CD4-positive, alpha-beta memory T cell (primary cell): ENCODE measurements around the gene ADAMTS12. TPM values are rescaled to one million over a fixed set of nuclear protein-coding genes. Genes with fewer than 3 reads are reported as not detected.
A peak's percentile ranks its signal among the peaks of the same experiment; 100 is the strongest.

Experiments
- CTCF ChIA-PET: fragments of 350-600 bp; sonication (Branson Sonifier 250); formaldehyde crosslinking; loops from one replicate; lab custom pipeline; 2021; ENCODE audit warnings: inconsistent platforms; ENCODE audit not compliant: partially characterized antibody; lab: Charles Lee
- POLR2A ChIA-PET: fragments of 350-600 bp; sonication (Branson Sonifier 250); formaldehyde crosslinking; loops from one replicate; lab custom pipeline; 2021; ENCODE audit not compliant: partially characterized antibody; lab: Charles Lee
- DNase-seq, 5 donors: peaks; one replicate each; pipeline versions ENCODE4 v3.0.0 to v3.0.0-alpha.2; 2020 to 2022; ENCODE audit warnings: mixed read lengths in 1 of 5
- H3K27ac ChIP-seq: one replicate; pipeline ENCODE4 v1.7.0; 2013; ENCODE audit warnings: low read depth, low read length
- H3K27me3 ChIP-seq: 2 replicates; pipeline ENCODE4 v1.7.0; 2013; ENCODE audit warnings: mild to moderate bottlenecking, low read length, moderate library complexity; ENCODE audit not compliant: insufficient read depth
- H3K36me3 ChIP-seq: 2 replicates; pipeline ENCODE4 v1.7.0; 2013; ENCODE audit warnings: mild to moderate bottlenecking, low read length, moderate library complexity; ENCODE audit not compliant: insufficient read depth
- H3K4me1 ChIP-seq: 2 replicates; pipeline ENCODE4 v1.7.0; 2013; ENCODE audit warnings: mild to moderate bottlenecking, low read length, moderate library complexity; ENCODE audit not compliant: insufficient read depth
- H3K4me3 ChIP-seq, 2 donors: one replicate each; pipeline ENCODE4 v1.7.0; 2013; ENCODE audit warnings: low read length in 2 of 2, mild to moderate bottlenecking in 1 of 2
- H3K9me3 ChIP-seq, 2 donors: one replicate each; pipeline ENCODE4 v1.7.0; 2013; ENCODE audit warnings: low read length in 2 of 2, control low read depth in 1 of 2; ENCODE audit not compliant: control insufficient read depth in 1 of 2
- H3K27ac Mint-ChIP-seq, 7 donors: one replicate each; pipeline ENCODE4 v1.8.0; 2020 to 2021; ENCODE audit warnings: mixed read lengths in 7 of 7, mild to moderate bottlenecking in 6 of 7, inconsistent platforms in 3 of 7, moderate library complexity in 3 of 7
- H3K27me3 Mint-ChIP-seq, 2 donors: one replicate each; pipeline ENCODE4 v1.8.0; 2020 to 2021; ENCODE audit warnings: mixed read lengths in 2 of 2
- H3K36me3 Mint-ChIP-seq, 2 donors: one replicate each; pipeline ENCODE4 v1.8.0; 2020 to 2021; ENCODE audit warnings: mixed read lengths in 2 of 2, inconsistent platforms in 1 of 2, mild to moderate bottlenecking in 1 of 2
- H3K4me1 Mint-ChIP-seq, 4 donors: one replicate each; pipeline ENCODE4 v1.8.0; 2020 to 2021; ENCODE audit warnings: mixed read lengths in 4 of 4, mild to moderate bottlenecking in 1 of 4
- H3K4me3 Mint-ChIP-seq, 8 donors: one replicate each; pipeline ENCODE4 v1.8.0; 2020 to 2021; ENCODE audit warnings: mixed read lengths in 8 of 8, mild to moderate bottlenecking in 7 of 8, moderate library complexity in 6 of 8, inconsistent platforms in 3 of 8
- H3K9me3 Mint-ChIP-seq, 8 donors: one replicate each; pipeline ENCODE4 v1.8.0; 2020 to 2021; ENCODE audit warnings: mixed read lengths in 8 of 8, mild to moderate bottlenecking in 5 of 8, inconsistent platforms in 3 of 8, moderate library complexity in 1 of 8
- intact Hi-C: fragments of 100-400 bp; cut with micrococcal nuclease; formaldehyde crosslinking; loops from one replicate; pipeline ENCODE4 v1.15.1; 2023
- polyA plus RNA-seq, 2 donors: library from polyadenylated mRNA; unstranded; fragments of 300-500 nt; fragmentation: Illumina TruSeq; gene quantifications; one replicate each; pipeline ENCODE4 v1.2.3, GENCODE V29; 2021
- total RNA-seq, 2 experiments: library from RNA; stranded (reverse); gene quantifications; one replicate each; pipeline ENCODE4 v1.2.3, GENCODE V29; 2021

ADAMTS12 gene
- total RNA-seq (under 1 TPM in 1 of 2 experiments, not detected in 1; 0.17 TPM), polyA plus RNA-seq (not detected)

GRCh38 chr5:33891788-33892619 is at the start of gene ADAMTS12:
ADAMTS12 (minus strand) TSS chr5:33891990; CDS start chr5:33891856, 134 bp downstream.
- peaks cover 0 to 2% (median 0%) of the 10 kb centered on the region in 8 donors for H3K9me3 Mint-ChIP-seq
- Histone ChIP-seq H3K4me3 (no peak within 1 kb of the TSS), H3K4me1 (no peaks in the 10 kb centered on the region), H3K9me3 (no peaks in the 10 kb centered on the region), H3K27ac (no peak within 1 kb of the TSS), H3K36me3 (no peaks in the 10 kb centered on the region), H3K27me3 (peaks cover 10% of the 10 kb centered on the region)
- H3K27me3 Mint-ChIP-seq, result peaks cover 32 to 37% of the 10 kb centered on the region in 2 donors
- H3K4me3 Mint-ChIP-seq, result peak within 1 kb of the TSS in 7 of 8 donors; percentile 30 to 69 (median 53)
- ChIA-PET CTCF (interaction anchor here (1.5 kb wide), 1 partner anchor 32 kb away, joined by 4 read pairs; no protein-coding TSS in a partner anchor), POLR2A (no interaction called here)
- H3K4me1 Mint-ChIP-seq, result peaks cover 0 to 11% (median 3%) of the 10 kb centered on the region in 4 donors
- intact Hi-C loops, result no loop called here
- peak in 1 of 5 donors; percentile 30 for DNase-seq
- no peaks in the 10 kb centered on the region for H3K36me3 Mint-ChIP-seq
- peak within 1 kb of the TSS in 1 of 7 donors; percentile 78 for H3K27ac Mint-ChIP-seq

- H3K36me3 Mint-ChIP-seq, result no peaks in the 10 kb centered on the region
- H3K9me3 Mint-ChIP-seq, result no peaks in the 10 kb centered on the region
- no peak overlapping the region for H3K27ac Mint-ChIP-seq
- POLR2A ChIA-PET, result no interaction called here
- no peaks in the 10 kb centered on the region for H3K4me1 ChIP-seq
- H3K27ac ChIP-seq, result no peak overlapping the region
- CTCF ChIA-PET, result no interaction called here
- DNase-seq, result no peak
- no peaks in the 10 kb centered on the region for H3K36me3 ChIP-seq
- H3K9me3 ChIP-seq, result no peaks in the 10 kb centered on the region
- peaks cover 0 to 2% (median under 1%) of the 10 kb centered on the region in 4 donors for H3K4me1 Mint-ChIP-seq
- H3K4me3 ChIP-seq, result no peak overlapping the region
- H3K27me3 Mint-ChIP-seq, result peaks cover 36 to 39% of the 10 kb centered on the region in 2 donors
- intact Hi-C loops, result no loop called here
- H3K27me3 ChIP-seq, result peaks cover under 1% of the 10 kb centered on the region
- H3K4me3 Mint-ChIP-seq, result no peak overlapping the region
Observed at GRCh38 chr5:33941090-33941489, 49.3 kb upstream of the ADAMTS12 start.

- Mint-ChIP-seq H3K9me3 (peaks cover 0 to 2% (median 0%) of the 10 kb centered on the region in 8 donors), H3K27me3 (peaks cover 42 to 43% of the 10 kb centered on the region in 2 donors), H3K4me3 (no peak overlapping the region), H3K36me3 (no peaks in the 10 kb centered on the region), H3K27ac (no peak overlapping the region), H3K4me1 (peaks cover 0 to 8% (median 3%) of the 10 kb centered on the region in 4 donors)
- POLR2A ChIA-PET, result no interaction called here
- no peaks in the 10 kb centered on the region for H3K9me3 ChIP-seq
- H3K27ac ChIP-seq, result no peak overlapping the region
- DNase-seq, result no peak
- H3K4me1 ChIP-seq, result no peaks in the 10 kb centered on the region
- CTCF ChIA-PET, result interaction anchor here (1.1 kb wide), 2 partner anchors 30 to 505 kb away, joined by 3 read pairs; no protein-coding TSS in a partner anchor
- H3K36me3 ChIP-seq, result no peaks in the 10 kb centered on the region
- peaks cover 9% of the 10 kb centered on the region for H3K27me3 ChIP-seq
- intact Hi-C loops, result no loop called here
- H3K4me3 ChIP-seq, result no peak overlapping the region
Observed at GRCh38 chr5:33939556-33940262, 47.9 kb upstream of the ADAMTS12 start.

GRCh38 chr5:33938881-33939280 is 47.1 kb upstream of the ADAMTS12 start:
- Histone ChIP-seq H3K4me1 (no peaks in the 10 kb centered on the region), H3K9me3 (no peaks in the 10 kb centered on the region), H3K4me3 (no peak overlapping the region), H3K36me3 (no peaks in the 10 kb centered on the region), H3K27me3 (peaks cover 9% of the 10 kb centered on the region), H3K27ac (no peak overlapping the region)
- Mint-ChIP-seq H3K4me1 (peaks cover 0 to 8% (median 3%) of the 10 kb centered on the region in 4 donors), H3K27me3 (peaks cover 42 to 43% of the 10 kb centered on the region in 2 donors), H3K27ac (no peak overlapping the region), H3K9me3 (peaks cover 0 to 2% (median 0%) of the 10 kb centered on the region in 8 donors), H3K4me3 (no peak overlapping the region), H3K36me3 (no peaks in the 10 kb centered on the region)
- intact Hi-C loops, result no loop called here
- ChIA-PET CTCF (interaction anchor here (1.1 kb wide), 1 partner anchor 504 kb away, joined by 3 read pairs; no protein-coding TSS in a partner anchor), POLR2A (no interaction called here)
- no peak for DNase-seq

GRCh38 chr5:33938507-33938796 is 46.7 kb upstream of the ADAMTS12 start:
- Histone ChIP-seq H3K27ac (no peak overlapping the region), H3K27me3 (peaks cover 9% of the 10 kb centered on the region), H3K36me3 (no peaks in the 10 kb centered on the region), H3K4me3 (no peak overlapping the region), H3K4me1 (no peaks in the 10 kb centered on the region), H3K9me3 (no peaks in the 10 kb centered on the region)
- Mint-ChIP-seq H3K4me3 (no peak overlapping the region), H3K27me3 (peaks cover 41 to 43% of the 10 kb centered on the region in 2 donors), H3K27ac (no peak overlapping the region), H3K36me3 (no peaks in the 10 kb centered on the region), H3K9me3 (peaks cover 0 to 2% (median 0%) of the 10 kb centered on the region in 8 donors), H3K4me1 (peaks cover 0 to 8% (median 3%) of the 10 kb centered on the region in 4 donors)
- CTCF ChIA-PET, result no interaction called here
- DNase-seq, result no peak
- POLR2A ChIA-PET, result no interaction called here
- intact Hi-C loops, result no loop called here

- intact Hi-C loops, result no loop called here
- Histone ChIP-seq H3K27me3 (peaks cover 9% of the 10 kb centered on the region), H3K27ac (no peak overlapping the region), H3K4me1 (no peaks in the 10 kb centered on the region), H3K36me3 (no peaks in the 10 kb centered on the region), H3K4me3 (no peak overlapping the region), H3K9me3 (no peaks in the 10 kb centered on the region)
- POLR2A ChIA-PET, result no interaction called here
- Mint-ChIP-seq H3K9me3 (peaks cover 0 to 2% (median 0%) of the 10 kb centered on the region in 8 donors), H3K4me3 (no peak overlapping the region), H3K27me3 (peaks cover 40 to 41% of the 10 kb centered on the region in 2 donors), H3K4me1 (peaks cover 0 to 8% (median 3%) of the 10 kb centered on the region in 4 donors), H3K36me3 (no peaks in the 10 kb centered on the region), H3K27ac (no peak overlapping the region)
- DNase-seq, result no peak
- CTCF ChIA-PET, result no interaction called here
Observed at GRCh38 chr5:33937707-33938506, 46.1 kb upstream of the ADAMTS12 start.
